Activated CD4-positive, CD25-positive, alpha-beta regulatory T cell (primary cell): ENCODE data around the gene SLC2A14.
"Not testable (repeated sequence)": the region's sequence is repeated elsewhere in the genome, so short reads cannot be mapped to it uniquely, and the experiment has no call there.

Experiments
- DNase-seq, 4 experiments: peaks; one replicate each; lab custom pipeline; 2025; lab: John Stamatoyannopoulos, UW

The SLC2A14 gene

GRCh38 chr12:7872566-7873319 lies at the start of gene SLC2A14:
Gene SLC2A14 (minus strand): TSS chr12:7872915. CDS start chr12:7869880, 3,035 bp downstream.
- DNase-seq: no peak

GRCh38 chr12:7921181-7921580 lies 48.5 kb upstream of the SLC2A14 start:
- not testable (repeated sequence) for DNase-seq

- DNase-seq: not testable (repeated sequence)
Measured at GRCh38 chr12:7918268-7918590, 45.5 kb upstream of the SLC2A14 start.

GRCh38 chr12:7917392-7918267 lies 44.9 kb upstream of the SLC2A14 start:
- DNase-seq: no peak

DNA sequence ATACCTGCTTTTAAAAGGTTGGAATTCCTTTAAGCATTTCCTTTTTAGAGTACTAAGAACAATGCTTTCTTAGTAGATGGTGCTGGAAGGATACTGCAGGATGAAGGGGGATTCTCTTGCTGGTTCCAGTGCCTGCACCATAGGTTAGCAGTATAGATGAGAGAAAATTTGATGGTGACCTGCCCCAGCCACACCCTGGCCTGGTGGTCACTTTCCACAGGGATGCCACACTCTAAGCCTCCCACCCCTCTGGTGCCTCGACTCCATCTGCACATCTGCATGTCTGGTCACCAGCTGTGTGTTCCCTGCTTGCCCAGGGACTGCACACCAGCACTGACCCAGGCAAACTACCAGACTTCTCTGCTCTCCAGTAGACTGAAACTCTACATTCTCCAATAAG lies 44.2 kb upstream of the SLC2A14 start:
- DNase-seq: no peak

DNA sequence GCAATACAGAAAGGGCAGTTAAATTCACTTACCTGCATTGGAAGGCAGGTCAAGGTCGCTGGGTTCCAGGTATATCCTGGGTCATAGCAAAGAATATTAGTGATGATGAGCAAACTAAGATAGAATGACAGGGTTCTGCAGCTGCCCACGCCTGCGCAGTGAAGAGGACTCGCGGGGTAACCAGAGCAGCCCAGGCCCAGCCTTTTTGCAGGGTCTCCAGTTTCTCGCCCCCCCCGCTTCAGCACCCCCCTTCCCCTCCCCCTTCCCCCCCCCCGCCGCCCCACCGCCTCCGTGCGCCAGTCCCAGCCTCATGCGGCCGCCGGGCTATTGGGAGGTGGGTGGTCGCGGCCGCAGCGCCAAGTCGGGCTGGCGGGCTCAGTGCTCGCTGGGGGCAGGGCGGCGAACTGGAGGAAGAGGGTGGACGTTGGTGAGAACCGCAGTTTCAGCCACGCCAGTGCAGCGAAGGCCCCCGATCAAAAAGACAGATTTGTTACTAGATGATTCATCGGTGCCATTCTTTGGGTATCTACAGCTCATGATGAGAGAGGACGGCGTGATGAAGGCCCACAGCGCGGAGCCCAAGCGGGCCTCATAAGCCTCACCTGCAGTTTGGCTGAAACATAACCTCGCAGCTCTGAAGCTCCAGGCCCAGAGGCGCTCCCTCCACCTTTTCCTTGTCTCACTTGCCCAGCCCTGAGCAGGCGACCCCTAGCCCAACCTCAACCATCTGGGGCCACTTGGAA lies 43.1 kb upstream of the SLC2A14 start:
- no peak for DNase-seq

GRCh38 chr12:7910106-7910505 lies 37.4 kb upstream of the SLC2A14 start:
- DNase-seq: not testable (repeated sequence)

- DNase-seq: no peak
Measured at GRCh38 chr12:7907009-7907408, 34.3 kb upstream of the SLC2A14 start.

DNA sequence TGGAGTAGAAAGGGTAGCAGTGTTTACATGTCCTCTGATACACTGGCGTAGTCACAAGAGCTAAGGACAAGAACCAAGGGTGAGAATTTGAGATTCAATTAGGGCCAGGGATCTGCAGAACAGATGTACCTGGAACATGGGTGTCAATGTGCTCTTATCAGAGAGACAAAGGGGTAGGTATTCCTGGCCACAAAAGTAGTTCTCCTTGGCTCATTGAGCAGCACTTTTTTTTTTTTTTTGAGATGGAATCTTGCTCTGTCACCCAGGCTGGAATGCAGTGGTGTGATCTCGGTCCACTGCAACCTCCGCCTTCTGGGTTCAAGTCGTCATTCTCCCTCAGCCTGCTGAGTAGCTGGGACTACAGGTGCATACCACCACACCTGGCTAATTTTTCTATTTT lies 33.6 kb upstream of the SLC2A14 start:
- DNase-seq: not testable (repeated sequence)

GRCh38 chr12:7905600-7906125 lies 32.9 kb upstream of the SLC2A14 start:
- DNase-seq: not testable (repeated sequence)

DNA sequence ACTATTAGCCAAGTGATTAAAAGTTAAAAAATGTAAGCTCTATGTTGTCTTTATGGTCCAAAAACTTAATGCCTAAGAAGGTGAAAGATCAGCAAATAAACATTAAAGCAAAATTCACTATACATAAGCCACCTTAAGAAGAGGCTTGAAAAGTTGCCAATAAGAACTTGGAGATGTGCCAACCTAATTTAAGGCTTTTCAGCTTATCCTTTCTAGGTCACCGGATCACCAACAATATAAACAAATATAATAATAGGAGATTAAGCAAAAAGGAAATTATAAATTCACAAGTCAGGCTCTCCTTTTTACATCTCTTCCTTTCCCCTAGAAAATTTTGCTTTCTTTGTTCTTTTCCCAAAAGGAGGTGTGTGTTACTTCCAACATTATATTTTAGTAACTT lies 32.4 kb upstream of the SLC2A14 start:
- no peak for DNase-seq

DNA sequence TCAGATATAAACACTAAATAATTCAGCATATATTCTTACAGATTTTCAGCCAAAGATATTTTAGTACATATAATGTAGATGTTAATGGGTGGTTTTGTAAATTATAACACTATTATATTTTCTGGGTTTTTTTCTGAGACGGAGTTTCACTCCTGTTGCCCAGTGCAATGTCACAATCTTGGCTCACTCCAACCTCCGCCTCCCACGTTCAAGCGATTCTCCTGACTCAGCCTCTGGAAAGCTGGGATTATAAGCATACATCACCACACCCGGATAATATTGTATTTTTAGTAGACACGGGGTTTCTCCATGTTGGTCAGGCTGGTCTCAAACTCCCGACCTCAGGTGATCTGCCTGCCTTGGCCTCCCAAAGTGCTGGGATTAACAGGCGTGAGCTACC lies 29.7 kb upstream of the SLC2A14 start:
- not testable (repeated sequence) for DNase-seq

GRCh38 chr12:7899755-7900154 lies 27.0 kb upstream of the SLC2A14 start:
- DNase-seq: no peak

- not testable (repeated sequence) for DNase-seq
Measured at GRCh38 chr12:7896726-7897125, 24.0 kb upstream of the SLC2A14 start.

DNA sequence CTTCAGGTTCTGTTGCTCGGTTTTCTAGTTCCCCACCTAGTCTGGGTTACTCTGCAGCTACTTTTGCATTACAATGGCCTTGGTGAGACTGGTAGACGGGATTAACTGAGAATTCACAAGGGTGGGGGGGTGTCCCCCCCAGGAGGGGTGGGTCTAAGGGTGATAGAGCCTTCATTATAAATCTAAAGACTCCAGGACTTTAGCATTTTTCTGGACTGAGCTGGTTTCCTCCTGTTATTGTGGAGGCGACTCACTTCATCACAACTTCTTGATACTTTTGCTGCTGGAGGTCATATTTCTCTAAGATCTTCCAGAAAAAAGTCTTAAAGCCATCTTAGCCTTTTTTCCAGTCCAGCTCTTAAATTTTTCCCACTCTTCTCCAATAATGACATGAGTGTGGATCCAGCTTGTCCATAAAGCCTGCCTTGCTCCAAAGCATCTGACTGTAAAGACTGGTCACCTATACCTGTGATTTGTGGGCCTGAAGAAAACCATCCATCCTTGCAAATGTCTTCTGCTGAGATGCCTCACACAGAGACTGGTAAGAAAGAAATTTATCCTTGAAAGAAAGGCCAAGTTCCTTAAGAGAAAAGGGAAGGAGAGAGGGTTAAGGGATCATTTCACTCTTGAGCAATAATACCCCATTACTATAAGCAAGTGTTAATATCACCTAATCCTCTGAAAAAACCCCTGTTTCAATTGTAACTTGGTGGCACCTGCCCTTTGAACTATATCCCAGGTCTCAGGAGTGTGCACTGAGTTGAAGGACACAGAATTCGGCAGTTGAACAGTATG lies 19.7 kb upstream of the SLC2A14 start:
- no peak for DNase-seq

- DNase-seq: no peak
Measured at GRCh38 chr12:7884689-7885088, 12.0 kb upstream of the SLC2A14 start.

DNA sequence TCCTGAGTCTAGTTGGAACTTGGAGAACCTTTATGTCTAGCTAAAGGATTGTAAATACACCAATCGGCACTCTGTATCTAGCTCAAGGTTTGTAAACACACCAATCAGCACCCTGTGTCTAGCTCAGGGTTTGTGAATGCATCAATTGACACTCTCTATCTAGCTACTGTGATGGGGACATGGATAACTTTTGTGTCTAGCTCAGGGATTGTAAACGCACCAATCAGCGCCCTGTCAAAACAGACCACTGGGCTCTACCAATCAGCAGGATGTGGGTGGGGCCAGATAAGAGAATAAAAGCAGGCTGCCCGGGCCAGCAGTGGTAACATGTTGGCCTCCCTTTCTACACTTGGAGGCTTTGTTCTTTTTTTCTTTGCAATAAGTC lies 9.0 kb upstream of the SLC2A14 start:
- DNase-seq: not testable (repeated sequence)

DNA sequence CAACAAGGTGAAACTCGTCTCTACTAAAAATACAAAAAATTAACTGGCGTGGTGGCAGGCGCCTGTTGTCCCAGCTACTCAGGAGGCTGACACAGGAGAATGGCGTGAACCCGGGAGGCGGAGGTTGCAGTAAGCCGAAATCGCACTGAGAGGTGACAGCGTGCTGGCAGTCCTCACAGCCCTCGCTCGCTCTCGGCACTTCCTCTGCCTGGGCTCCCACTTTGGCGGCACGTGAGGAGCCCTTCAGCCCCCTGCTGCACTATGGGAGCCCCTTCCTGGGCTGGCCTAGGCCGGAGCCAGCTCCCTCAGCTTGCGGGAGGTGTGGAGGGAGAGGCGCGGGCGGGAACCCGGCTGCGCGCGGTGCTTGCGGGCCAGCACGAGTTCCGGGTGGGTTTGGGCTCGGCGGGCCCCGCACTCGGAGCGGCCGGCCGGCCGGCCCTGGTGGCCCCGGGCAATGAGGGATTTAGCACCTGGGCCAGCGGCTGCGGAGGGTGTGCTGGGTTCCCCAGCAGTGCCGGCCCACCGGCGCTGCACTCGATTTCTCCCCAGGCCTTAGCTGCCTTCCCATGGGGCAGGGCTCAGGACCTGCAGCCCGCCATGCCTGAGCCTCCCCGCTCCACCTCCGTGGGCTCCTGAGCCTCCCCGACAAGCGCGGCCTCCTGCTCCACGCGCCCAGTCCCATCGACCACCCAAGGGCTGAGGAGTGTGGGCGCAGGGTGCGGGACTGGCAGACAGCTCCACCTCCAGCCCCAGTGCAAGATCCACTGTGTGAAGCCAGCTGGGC lies 8.4 kb upstream of the SLC2A14 start:
- DNase-seq: not testable (repeated sequence)

DNA sequence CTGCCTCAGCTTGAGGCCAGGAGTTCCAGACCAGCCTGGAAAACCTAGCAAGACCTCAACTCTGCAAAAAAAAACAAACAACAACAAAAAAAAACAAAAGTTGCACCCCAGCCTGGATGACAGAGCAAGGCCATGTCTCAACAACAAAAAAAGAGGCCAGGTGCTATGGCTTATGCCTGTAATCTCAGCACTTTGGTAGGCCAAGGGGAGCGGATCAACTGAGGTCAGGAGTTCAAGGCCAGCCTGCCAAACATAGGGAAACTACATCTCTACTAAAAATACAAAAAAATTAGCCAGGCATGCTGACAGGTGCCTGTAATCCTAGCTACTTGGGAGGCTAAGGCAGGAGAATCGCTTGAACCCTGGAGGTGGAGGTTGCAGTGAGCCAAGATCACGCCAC lies 6.5 kb upstream of the SLC2A14 start:
- DNase-seq: no peak

DNA sequence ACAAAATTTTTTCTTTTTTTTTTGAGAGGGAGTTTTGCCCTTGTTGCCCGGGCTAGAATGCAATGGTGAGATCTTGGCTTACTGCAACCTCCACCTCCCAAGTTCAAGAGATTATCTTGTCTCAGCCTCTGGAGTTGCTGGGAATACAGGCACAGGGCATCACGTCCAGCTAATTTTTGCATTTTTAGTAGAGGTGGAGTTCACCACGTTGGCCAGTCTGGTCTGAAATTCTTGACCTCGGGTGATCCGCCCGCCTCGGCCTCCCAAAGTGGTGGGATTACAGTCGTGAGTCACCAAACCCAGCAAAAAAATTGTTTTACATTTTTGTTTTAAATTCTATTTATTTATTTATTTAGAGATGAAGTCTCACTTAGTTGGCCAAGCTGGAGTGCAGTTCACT lies 4.7 kb upstream of the SLC2A14 start:
- DNase-seq: no peak

DNA sequence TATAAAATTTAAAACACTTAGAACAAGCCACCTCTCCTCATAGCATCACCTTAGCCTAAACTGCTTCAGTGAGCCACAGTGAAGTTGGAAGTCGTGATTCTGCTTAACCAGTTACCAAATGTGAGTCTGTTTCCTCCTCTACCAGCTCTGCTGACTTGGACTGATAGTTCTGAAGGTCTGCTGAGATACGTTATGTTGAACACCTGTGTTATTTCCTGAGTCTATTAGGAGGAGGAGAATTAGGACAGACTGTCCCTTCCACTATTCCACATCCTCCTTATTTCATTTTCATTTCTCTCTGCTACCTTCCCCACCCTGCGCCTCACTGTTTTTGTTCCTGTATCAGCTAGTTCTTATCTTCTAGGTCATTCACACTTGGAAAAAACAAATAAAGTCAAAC lies 2.4 kb downstream of the SLC2A14 start:
- DNase-seq: no peak
